Suprapubic skin (tissue), 4 donors: ENCODE measurements around the gene SLCO1A2.

Experiments
- CTCF ChIP-seq, 2 donors: fragments of 200-600 bp in 1 of 2; fragments of 450-650 bp in 1 of 2; sonication (generic) in 1 of 2; IDR thresholded peaks; one replicate each; pipeline ENCODE4 v1.5.1; 2016 to 2019; ENCODE audit warnings: antibody characterized with exemption in 2 of 2, mild to moderate bottlenecking in 1 of 2, moderate library complexity in 1 of 2
- EP300 ChIP-seq: sonication (generic); formaldehyde crosslinking; IDR thresholded peaks from one replicate; pipeline ENCODE4 v1.6.1; 2017; ENCODE audit warnings: antibody characterized with exemption
- POLR2A ChIP-seq, 2 donors: fragments of 450-650 bp; IDR thresholded peaks; one replicate each; pipeline ENCODE4 v1.6.1; 2017; ENCODE audit warnings: antibody characterized with exemption in 2 of 2, mild to moderate bottlenecking in 2 of 2, moderate library complexity in 2 of 2
- POLR2AphosphoS5 ChIP-seq, 3 donors: sonication (generic); formaldehyde crosslinking; IDR thresholded peaks; one replicate each; pipeline ENCODE4 v1.6.1; 2017; ENCODE audit warnings: antibody characterized with exemption in 3 of 3

- no peak for TF ChIP-seq CTCF (IDR thresholded peaks at IDR 0.05)
- no peak for TF ChIP-seq EP300
- TF ChIP-seq POLR2A (IDR thresholded peaks at IDR 0.05), result no peak
- TF ChIP-seq POLR2AphosphoS5 (IDR thresholded peaks at IDR 0.05), result no peak
These were observed 77.5 kb downstream of the SLCO1A2 start for GRCh38 chr12:21257172-21257571.
